Stimulated activated CD8-positive, alpha-beta memory T cell treated with anti-CD3 and anti-CD28 coated beads, Interleukin-7, amount 100 ng/mL, for 24 hours (primary cell): ENCODE results near the gene PGD.
"Not testable (repeated sequence)": the region's sequence is repeated elsewhere in the genome, so short reads cannot be mapped to it uniquely, and the experiment has no call there.

Experiments
- DNase-seq: peaks from one replicate; pipeline ENCODE4 v3.0.0-alpha.2; 2020; ENCODE audit warnings: low read depth

The PGD gene

GRCh38 chr1:10437052-10437451, 38.2 kb downstream of the PGD start:
- DNase-seq, result no peak

- DNase-seq, result no peak
Measured at GRCh38 chr1:10438677-10439163, 39.9 kb downstream of the PGD start.

DNA sequence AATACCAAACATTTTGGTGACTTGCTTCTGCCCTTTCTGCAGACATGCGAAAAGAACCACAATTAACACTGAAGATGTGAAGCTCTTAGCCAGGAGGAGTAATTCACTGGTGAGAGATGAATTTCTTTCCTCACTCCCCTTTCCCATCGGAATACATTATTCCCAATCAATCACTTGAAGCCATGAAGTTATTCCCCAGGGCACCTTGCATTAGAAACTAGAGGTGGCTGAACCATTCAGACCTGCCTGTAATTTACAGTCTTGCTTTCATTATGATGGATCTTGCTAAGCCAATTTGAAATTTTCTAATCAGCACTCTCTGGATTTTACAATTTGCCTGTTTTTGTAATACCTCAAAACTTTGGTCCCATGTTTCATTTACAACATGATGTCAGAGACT, 41.4 kb downstream of the PGD start:
- DNase-seq, result no peak

GRCh38 chr1:10440794-10441193, 41.9 kb downstream of the PGD start:
- no peak for DNase-seq

GRCh38 chr1:10444248-10444647, 45.4 kb downstream of the PGD start:
- no peak for DNase-seq

DNA sequence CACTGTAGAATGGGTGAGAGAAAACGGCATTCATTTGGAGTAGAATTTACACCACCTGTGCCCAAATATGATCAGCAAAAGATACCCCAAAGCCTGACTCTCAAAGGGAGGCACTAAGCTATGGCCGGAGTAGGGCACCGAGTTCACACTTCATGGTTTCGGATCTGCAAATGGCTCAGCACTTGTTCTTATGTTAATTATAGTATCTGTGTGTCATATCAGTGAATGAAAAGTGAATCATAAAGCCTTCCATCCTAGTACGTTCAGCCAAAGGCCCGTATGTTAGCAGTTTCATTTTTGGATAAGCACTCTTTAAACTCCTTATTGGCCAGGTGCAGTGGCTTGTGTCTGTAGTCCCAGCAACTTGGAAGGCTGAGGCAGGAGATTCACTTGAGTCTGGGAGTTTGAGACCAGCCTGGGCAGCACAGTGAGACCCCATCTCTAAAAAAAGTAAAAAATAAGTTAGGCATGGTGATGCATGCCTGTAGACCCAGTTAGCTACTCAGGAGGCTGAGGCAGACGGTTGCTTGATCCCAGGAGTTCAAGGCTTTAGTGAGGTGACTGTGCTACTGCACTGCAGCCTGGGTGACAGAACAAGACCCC, 46.0 kb downstream of the PGD start:
- no peak for DNase-seq

DNA sequence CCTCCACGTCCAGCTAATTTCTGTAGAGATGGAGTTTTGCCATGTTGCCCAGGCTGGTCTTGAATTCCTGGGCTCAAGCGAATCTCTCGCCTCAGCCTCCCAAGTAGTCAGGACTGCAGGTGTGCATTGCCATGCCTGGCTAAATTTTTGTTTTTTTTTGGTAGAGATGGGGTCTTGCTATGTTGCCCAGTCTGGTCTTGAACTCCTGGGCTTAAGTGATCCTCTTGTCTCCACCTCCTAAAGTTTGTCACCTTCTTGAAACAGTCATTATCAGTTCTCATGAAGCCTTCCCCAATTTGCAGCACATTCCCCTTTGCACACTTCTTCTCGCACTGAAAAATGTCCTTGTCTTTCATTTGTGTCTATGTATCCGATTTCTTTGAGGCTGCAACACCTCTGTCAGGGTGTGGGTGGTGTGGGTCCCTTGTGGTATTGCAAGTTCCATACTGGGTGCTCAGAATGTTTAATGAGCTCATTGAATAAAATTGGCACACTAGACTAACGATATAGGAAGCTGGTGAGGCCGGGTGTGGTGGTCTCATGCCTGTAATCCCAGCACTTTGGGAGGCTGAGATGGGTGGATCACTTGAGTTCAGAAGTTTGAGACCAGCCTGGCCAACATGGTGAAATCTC, 48.0 kb downstream of the PGD start:
- no peak for DNase-seq

- DNase-seq, result no peak
Measured at GRCh38 chr1:10449751-10450150, 50.9 kb downstream of the PGD start, which contains the start of gene CORT. Gene CORT (plus strand): TSS chr1:10450031. CDS start chr1:10450224, 193 bp downstream.

DNA sequence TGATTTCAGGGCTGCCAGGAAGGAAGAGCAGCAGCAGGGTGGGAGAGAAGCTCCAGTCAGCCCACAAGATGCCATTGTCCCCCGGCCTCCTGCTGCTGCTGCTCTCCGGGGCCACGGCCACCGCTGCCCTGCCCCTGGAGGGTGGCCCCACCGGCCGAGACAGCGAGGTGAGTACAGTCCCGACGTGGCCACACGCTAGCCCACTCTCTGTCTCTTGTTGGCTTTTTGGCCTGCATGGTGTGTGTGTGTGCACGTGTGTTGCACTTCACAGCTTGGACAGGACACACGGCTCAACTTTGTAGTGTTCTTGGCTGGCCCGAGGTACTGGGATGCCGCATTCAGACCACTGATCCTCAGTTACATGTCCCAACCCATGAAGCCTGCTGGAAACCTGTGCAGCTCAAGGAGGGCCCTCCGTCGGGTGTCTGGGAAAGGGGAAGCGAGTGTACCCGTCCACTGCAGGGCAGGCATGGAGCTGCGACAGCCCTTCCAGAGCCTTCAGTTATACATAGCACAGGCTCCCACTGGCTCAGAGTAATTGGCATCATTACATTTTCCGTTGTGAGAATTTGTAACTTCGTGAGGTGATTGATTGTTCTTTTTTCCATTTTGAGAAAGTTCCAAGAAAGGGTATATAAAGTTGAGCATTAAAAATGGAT, 51.4 kb downstream of the PGD start:
- DNase-seq, result no peak

DNA sequence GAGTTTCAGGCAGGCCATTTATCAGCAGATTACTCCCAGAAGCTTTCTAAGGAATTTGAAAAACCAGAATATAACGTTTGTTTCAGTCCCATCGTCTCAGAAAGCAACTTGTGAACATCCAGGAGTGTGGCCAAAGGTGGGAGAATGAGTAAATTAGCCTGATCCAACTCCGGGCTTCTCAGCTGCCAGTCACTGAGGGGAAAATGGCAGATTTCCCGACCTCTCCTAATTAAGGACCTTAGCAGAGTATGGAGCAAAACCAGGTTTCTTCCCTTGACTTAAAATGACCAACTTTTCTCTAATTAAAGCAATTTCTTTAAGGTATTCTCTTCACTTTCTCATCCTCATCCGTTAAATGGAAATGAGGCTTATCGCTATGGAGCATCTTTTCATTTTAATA, 52.0 kb downstream of the PGD start:
- DNase-seq, result no peak

DNA sequence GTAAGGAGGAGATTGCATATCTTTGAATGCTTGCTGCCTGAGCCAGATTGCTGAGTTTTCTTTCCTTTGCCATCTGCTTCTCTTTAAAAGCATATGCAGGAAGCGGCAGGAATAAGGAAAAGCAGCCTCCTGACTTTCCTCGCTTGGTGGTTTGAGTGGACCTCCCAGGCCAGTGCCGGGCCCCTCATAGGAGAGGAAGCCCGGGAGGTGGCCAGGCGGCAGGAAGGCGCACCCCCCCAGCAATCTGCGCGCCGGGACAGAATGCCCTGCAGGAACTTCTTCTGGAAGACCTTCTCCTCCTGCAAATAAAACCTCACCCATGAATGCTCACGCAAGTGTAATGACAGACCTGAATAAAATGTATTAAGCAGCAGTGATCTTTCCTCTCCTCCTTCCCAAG, 52.4 kb downstream of the PGD start:
- no peak for DNase-seq

DNA sequence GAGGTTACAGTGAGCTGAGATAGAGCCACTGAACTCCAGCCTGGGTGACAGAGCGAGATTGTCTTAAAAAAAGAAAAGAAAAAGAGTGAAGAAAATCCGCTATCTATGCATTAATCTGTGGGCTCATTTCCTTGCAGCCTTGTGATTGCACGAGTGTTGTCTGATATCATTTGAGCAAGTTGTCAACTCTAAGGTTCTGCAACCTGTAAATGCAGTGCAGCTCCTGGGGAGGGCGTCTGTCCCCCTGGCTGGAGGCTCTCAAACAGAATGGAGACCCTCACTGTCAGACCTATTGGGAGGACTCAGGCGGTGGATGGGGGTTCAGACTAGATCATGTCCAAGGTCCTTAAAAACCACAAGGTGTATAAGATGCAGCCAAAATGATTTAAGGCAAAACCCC, 57.2 kb downstream of the PGD start:
- no peak for DNase-seq

GRCh38 chr1:10456661-10457060, 57.8 kb downstream of the PGD start:
- DNase-seq, result no peak

- DNase-seq, result not testable (repeated sequence)
Measured at GRCh38 chr1:10457462-10457861, 58.6 kb downstream of the PGD start.

GRCh38 chr1:10457875-10458274, 59.0 kb downstream of the PGD start:
- DNase-seq, result no peak

DNA sequence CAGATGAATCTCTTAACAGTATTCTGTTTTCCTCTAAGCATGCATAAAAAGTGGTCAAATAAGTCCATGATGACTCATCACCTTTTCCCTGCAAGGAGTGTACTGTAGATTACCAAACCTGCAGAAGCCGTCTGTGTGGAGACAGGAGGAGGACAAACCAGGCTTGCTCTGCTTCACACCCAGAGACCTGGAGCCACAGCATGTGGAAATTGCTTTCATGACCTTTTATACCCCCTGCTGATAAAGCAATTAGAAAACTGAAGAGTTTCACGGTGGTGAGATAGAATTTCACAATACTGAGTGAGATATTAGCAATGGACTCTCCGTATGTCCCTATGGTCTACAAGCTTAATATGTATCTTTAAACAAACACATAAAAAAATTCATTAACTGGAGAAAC, 60.3 kb downstream of the PGD start:
- no peak for DNase-seq

- no peak for DNase-seq
Measured at GRCh38 chr1:10467078-10467477, 68.2 kb downstream of the PGD start.

DNA sequence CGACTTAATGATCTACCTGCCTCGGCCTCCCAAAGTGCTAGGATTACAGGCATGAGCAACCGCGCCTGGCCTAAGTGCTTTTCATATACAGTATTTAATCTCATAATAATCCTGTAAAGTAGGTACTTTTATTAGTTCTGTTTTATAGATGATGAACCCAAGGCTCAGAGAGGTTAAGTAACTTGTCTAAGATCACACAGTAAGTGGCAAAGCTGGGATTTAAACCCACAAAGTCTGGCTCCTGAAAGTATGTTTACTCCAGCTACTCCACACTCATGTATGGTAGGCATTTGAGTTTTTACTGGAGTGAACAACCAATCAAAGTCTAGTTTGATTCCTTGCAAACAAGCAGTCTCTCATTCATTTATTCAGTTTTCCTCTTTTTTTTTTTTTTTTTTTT, 71.2 kb downstream of the PGD start:
- DNase-seq, result no peak
